ENCODE measurements around the gene MAP3K14.

The MAP3K14 gene

DNA sequence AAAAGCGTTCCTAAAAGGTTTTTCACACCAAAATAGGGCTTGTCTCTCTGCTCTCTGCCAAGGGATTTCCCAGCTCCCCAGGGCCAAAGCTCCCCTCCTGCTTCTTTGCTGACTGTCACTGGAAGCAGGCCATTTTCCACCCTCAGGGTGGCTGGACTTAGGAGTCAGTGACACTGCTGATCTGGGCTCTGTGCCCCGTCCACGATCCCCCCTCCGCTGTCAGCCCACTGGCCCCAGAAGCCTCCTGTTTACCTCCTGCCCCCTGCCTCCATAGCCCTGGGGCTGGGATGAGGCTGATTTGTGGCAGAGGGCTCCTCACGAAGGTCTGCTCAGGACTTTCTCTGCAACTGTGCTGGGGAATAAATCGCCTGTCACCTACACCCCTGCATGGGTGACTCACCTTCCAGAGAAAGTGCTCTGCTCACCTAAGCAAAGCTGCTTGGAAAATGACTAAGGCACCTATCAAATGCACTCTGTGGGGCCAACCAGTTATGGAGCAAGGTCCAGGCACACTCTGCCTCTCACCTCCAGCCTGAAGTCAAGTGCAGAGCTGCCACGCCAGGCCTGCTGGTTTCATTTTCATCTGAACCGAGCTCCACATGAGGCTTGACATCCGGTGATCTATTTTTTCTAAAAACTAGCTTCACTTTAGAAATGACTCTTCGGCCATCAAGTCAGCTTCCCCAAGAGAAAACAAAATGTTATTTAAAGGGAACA is 4.9 kb downstream of the MAP3K14 start:
- FAIRE-seq, result peak; percentile 94
- peak; percentile 50 for DNase-seq (ENCODE audit: insufficient read length, low spot score)
- TF ChIP-seq SPI1 (IDR thresholded peaks at IDR 0.05; ENCODE audit: low read depth, low read length) (no peak), PAX5 (IDR thresholded peaks at IDR 0.05; ENCODE audit: insufficient read depth, low read length, severe bottlenecking) (no peak), TAF1 (IDR thresholded peaks at IDR 0.05; ENCODE audit: low read depth, low read length) (no peak), POLR2A (IDR thresholded peaks at IDR 0.05; ENCODE audit: low read depth, low read length) (peak; percentile 32; the same call in 1 of the 2 replicates), POU2F2 (IDR thresholded peaks at IDR 0.05; ENCODE audit: low read depth, low read length) (peak; percentile 28; the same call in 1 of the 2 replicates), POLR2AphosphoS5 (IDR thresholded peaks at IDR 0.05; ENCODE audit: low read depth, low read length) (no peak)

DNA sequence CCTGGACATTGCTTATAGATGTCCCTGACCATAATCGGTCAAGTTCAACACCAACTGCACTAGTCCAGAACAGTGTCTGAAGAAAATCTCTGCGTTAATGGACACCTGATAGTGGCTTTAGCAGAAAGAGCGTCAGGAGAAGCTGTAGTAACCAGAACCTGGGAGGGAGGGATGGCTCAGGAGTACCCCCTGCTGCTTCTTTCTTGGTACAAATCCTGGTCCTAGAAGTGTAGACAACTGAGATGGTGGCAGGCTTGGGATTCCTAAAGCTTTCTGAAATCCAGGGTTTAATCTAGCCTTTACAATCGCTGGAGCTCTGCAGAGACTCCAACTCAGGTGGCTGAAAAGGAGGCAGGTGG is 5.4 kb downstream of the MAP3K14 start:
- TF ChIP-seq SPI1 (IDR thresholded peaks at IDR 0.05; ENCODE audit: low read depth, low read length), result no peak
- TF ChIP-seq POLR2A (IDR thresholded peaks at IDR 0.05; ENCODE audit: low read depth, low read length), result no peak
- TF ChIP-seq POLR2AphosphoS5 (IDR thresholded peaks at IDR 0.05; ENCODE audit: low read depth, low read length), result no peak; the same call in 1 of the 2 replicates
- no peak for TF ChIP-seq TAF1 (IDR thresholded peaks at IDR 0.05; ENCODE audit: low read depth, low read length)
- TF ChIP-seq POU2F2 (IDR thresholded peaks at IDR 0.05; ENCODE audit: low read depth, low read length), result no peak
- TF ChIP-seq PAX5 (IDR thresholded peaks at IDR 0.05; ENCODE audit: insufficient read depth, low read length, severe bottlenecking), result no peak
- FAIRE-seq (no peak), DNase-seq (ENCODE audit: insufficient read length, low spot score) (no peak)

DNA sequence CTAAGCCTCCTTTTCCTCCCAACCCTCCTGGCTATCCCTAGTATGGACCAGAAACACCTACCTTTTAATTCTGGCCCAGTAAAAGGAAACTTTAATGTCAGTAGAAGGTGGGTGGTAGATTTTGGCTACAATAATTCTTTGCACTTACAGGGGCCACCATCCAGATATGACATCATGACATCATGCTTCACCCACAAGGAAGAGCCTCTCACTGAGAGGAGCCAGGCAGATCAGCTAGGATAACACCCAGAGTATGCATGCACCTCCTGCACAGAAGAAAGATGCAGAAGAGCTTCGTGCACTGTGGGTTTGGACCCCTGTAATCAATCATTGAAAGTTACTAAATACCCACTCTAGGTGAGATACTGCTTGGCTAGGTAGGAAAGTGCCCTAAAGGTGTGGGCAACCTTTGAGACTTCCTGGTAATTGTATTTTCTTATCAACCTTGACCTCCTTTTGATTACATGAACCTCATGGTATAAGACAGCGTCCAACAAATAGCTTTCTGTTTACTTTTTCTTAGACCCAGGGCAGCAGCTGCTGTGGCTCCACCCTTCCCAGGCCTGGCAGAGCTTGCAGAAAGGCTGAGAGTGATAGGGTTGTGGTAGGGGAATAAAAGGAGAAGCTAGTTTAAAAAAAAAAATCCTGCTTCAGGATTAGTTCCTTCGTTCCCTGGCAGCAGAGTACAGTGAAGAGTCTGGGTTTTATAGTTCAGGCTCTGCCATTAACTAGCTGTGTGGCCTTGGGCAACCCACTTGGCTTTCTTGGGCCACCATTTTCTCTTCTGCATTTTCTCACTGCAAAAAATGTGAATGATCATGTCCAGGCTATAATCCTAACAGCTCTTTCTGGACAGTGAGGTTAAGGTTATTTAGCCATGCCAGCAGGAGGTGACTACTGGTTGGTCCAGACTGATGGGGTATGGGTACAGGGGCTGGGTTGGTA is 6.2 kb downstream of the MAP3K14 start:
- FAIRE-seq (no peak), DNase-seq (ENCODE audit: insufficient read length, low spot score) (no peak)
- TF ChIP-seq POLR2AphosphoS5 (IDR thresholded peaks at IDR 0.05; ENCODE audit: low read depth, low read length), result no peak
- no peak for TF ChIP-seq TAF1 (IDR thresholded peaks at IDR 0.05; ENCODE audit: low read depth, low read length)
- no peak for TF ChIP-seq POLR2A (IDR thresholded peaks at IDR 0.05; ENCODE audit: low read depth, low read length)
- TF ChIP-seq PAX5 (IDR thresholded peaks at IDR 0.05; ENCODE audit: insufficient read depth, low read length, severe bottlenecking), result no peak
- no peak for TF ChIP-seq SPI1 (IDR thresholded peaks at IDR 0.05; ENCODE audit: low read depth, low read length)

DNA sequence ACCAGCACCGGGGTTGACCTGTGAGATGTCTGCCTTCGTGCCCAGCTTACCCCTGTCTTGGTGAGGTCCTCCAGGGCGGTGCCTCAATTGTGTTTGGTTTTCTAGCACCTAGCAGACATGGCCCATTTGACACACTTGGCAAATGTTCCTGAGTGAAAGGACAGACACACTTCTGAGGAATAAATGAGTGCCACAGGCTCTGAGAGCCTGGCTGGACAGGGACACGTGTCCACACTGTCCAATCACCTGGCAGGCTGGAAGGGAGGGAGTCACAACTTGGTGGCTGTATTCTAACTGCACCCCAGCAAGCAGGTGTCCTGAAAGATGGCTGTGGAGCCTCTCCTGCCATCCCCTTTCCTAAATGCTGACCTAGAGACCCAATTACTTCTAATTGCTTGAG is 7.4 kb downstream of the MAP3K14 start:
- TF ChIP-seq POLR2A (IDR thresholded peaks at IDR 0.05; ENCODE audit: low read depth, low read length), result no peak; the same call in 1 of the 2 replicates
- peak; percentile 19; the same call in 1 of the 2 replicates for TF ChIP-seq POLR2AphosphoS5 (IDR thresholded peaks at IDR 0.05; ENCODE audit: low read depth, low read length)
- no peak for DNase-seq (ENCODE audit: insufficient read length, low spot score)
- FAIRE-seq, result no peak

DNA sequence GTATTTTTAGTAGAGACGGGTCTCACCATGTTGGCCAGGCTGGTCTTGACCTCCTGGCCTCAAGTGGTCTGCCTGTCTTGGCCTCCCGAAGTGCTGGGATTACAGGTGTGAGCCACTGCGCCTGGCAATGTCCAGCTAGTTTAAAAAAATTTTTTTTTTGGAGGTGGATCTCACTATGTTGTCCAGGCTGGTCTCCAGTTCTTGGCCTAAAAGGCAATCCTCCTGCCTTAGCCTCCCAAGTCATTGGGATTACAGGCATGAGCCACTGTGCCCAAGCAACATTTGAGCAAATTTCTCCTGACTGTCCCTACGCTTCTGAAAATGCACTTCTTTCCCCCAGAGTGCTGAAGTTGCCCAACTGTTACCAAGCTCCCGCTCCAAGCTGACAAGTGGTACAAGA is 8.0 kb downstream of the MAP3K14 start:
- no peak for DNase-seq (ENCODE audit: insufficient read length, low spot score)
- FAIRE-seq, result no peak
- no peak for TF ChIP-seq SPI1 (IDR thresholded peaks at IDR 0.05; ENCODE audit: low read depth, low read length)
- TF ChIP-seq POLR2AphosphoS5 (IDR thresholded peaks at IDR 0.05; ENCODE audit: low read depth, low read length), result no peak
- TF ChIP-seq POU2F2 (IDR thresholded peaks at IDR 0.05; ENCODE audit: low read depth, low read length), result no peak
- no peak for TF ChIP-seq TAF1 (IDR thresholded peaks at IDR 0.05; ENCODE audit: low read depth, low read length)
- no peak for TF ChIP-seq POLR2A (IDR thresholded peaks at IDR 0.05; ENCODE audit: low read depth, low read length)
- TF ChIP-seq PAX5 (IDR thresholded peaks at IDR 0.05; ENCODE audit: insufficient read depth, low read length, severe bottlenecking), result no peak

- TF ChIP-seq POLR2A (IDR thresholded peaks at IDR 0.05; ENCODE audit: low read depth, low read length), result no peak
- TF ChIP-seq PAX5 (IDR thresholded peaks at IDR 0.05; ENCODE audit: insufficient read depth, low read length, severe bottlenecking), result no peak
- no peak for TF ChIP-seq POLR2AphosphoS5 (IDR thresholded peaks at IDR 0.05; ENCODE audit: low read depth, low read length)
- TF ChIP-seq POU2F2 (IDR thresholded peaks at IDR 0.05; ENCODE audit: low read depth, low read length), result no peak
- TF ChIP-seq SPI1 (IDR thresholded peaks at IDR 0.05; ENCODE audit: low read depth, low read length), result no peak
- FAIRE-seq (no peak), DNase-seq (ENCODE audit: insufficient read length, low spot score) (no peak)
These were observed 8.8 kb downstream of the MAP3K14 start for GRCh38 chr17:45308016-45308365.

DNA sequence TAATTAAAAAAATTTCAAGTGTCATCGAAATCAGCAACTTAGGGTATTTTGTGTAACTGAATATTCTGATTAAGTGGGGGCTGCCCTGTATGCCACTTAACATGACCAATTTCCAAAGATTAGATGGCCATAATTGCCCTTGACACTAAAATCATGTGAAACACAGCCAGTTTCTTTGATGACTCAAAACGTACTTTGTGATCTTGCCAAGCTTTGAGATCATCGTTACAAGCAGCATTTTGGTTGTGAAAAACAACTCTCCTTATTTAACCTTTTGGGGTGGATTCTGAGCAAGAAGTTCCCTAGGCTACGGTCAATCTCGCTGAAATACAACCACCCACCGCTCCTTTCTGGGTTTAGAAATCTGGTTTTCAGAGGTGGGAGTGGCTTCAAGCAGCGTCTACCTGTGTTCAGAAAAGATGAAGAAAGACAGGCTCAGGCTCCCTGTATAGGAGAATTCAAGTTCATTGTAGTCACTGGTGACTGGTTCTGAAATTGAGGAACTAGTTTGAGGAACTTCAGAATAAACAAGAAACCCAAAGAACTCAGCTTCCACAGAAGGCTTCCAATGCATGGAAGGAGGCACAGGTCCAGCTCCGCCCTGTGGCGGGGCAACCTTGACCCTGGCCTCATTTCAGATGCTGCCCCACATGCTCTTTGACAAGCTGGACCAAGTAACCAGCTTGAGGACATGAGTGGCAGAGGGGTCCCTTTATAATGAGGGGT is 9.4 kb downstream of the MAP3K14 start:
- FAIRE-seq, result peak; percentile 23
- no peak for TF ChIP-seq POLR2A (IDR thresholded peaks at IDR 0.05; ENCODE audit: low read depth, low read length)
- no peak for TF ChIP-seq PAX5 (IDR thresholded peaks at IDR 0.05; ENCODE audit: insufficient read depth, low read length, severe bottlenecking)
- 0 out of 2 replicates have a peak, but pooled peaks have one; percentile 19 for TF ChIP-seq POU2F2 (IDR thresholded peaks at IDR 0.05; ENCODE audit: low read depth, low read length)
- TF ChIP-seq POLR2AphosphoS5 (IDR thresholded peaks at IDR 0.05; ENCODE audit: low read depth, low read length), result peak; percentile 46; the same call in 1 of the 2 replicates
- TF ChIP-seq SPI1 (IDR thresholded peaks at IDR 0.05; ENCODE audit: low read depth, low read length), result peak; percentile 33; the same call in 1 of the 2 replicates
- TF ChIP-seq TAF1 (IDR thresholded peaks at IDR 0.05; ENCODE audit: low read depth, low read length), result no peak
- no peak for DNase-seq (ENCODE audit: insufficient read length, low spot score)

- FAIRE-seq (no peak), DNase-seq (ENCODE audit: insufficient read length, low spot score) (no peak)
- no peak for TF ChIP-seq PAX5 (IDR thresholded peaks at IDR 0.05; ENCODE audit: insufficient read depth, low read length, severe bottlenecking)
- no peak for TF ChIP-seq POLR2AphosphoS5 (IDR thresholded peaks at IDR 0.05; ENCODE audit: low read depth, low read length)
- no peak for TF ChIP-seq SPI1 (IDR thresholded peaks at IDR 0.05; ENCODE audit: low read depth, low read length)
- no peak for TF ChIP-seq POLR2A (IDR thresholded peaks at IDR 0.05; ENCODE audit: low read depth, low read length)
- no peak for TF ChIP-seq POU2F2 (IDR thresholded peaks at IDR 0.05; ENCODE audit: low read depth, low read length)
- TF ChIP-seq TAF1 (IDR thresholded peaks at IDR 0.05; ENCODE audit: low read depth, low read length), result no peak
These were observed 10.2 kb downstream of the MAP3K14 start for GRCh38 chr17:45306623-45307022.

DNA sequence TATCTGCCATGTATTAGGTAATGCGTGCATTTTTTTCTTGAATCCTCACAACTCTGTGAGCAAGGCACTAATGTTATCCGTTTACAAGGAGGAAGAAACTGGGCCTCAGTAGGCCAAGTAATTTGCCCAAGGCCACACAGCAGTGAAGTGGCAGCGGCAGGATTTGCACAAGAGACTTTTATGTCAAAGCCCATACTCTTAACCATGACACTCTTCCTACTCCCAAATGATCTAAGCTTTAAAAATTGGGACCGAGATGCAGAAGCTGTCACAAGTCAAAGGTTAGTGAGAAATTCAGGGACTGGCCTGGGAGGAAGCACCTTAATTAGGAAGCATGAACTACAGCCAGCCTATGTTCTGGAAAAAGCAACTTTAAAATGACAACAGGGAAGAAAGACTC is 10.7 kb downstream of the MAP3K14 start:
- DNase-seq (ENCODE audit: insufficient read length, low spot score) (no peak), FAIRE-seq (no peak)
- TF ChIP-seq TAF1 (IDR thresholded peaks at IDR 0.05; ENCODE audit: low read depth, low read length) (no peak), POLR2AphosphoS5 (IDR thresholded peaks at IDR 0.05; ENCODE audit: low read depth, low read length) (no peak), POLR2A (IDR thresholded peaks at IDR 0.05; ENCODE audit: low read depth, low read length) (no peak), POU2F2 (IDR thresholded peaks at IDR 0.05; ENCODE audit: low read depth, low read length) (no peak), PAX5 (IDR thresholded peaks at IDR 0.05; ENCODE audit: insufficient read depth, low read length, severe bottlenecking) (no peak), SPI1 (IDR thresholded peaks at IDR 0.05; ENCODE audit: low read depth, low read length) (no peak)
